Lower lobe of right lung (tissue), 2 donors: ENCODE data around the gene OCA2. TPM values are rescaled to one million over a fixed set of nuclear protein-coding genes. Genes with fewer than 3 reads are reported as not detected.

Source experiments
- ATAC-seq, 2 donors: fragments of 200-7000 bp; cut with Tn5 transposase; one replicate each; pipeline ENCODE4 v1.9.1; 2020 to 2022; ENCODE audit warnings: mild to moderate bottlenecking in 2 of 2, moderate library complexity in 2 of 2
- DNase-seq: peaks from one replicate; pipeline ENCODE4 v3.0.0-alpha.2; 2020
- H3K27ac ChIP-seq: fragments of 200-600 bp; one replicate; pipeline ENCODE4 v1.8.0; 2022
- H3K27me3 ChIP-seq: fragments of 200-600 bp; one replicate; pipeline ENCODE4 v1.8.0; 2022; ENCODE audit warnings: low read depth
- H3K36me3 ChIP-seq: fragments of 200-600 bp; one replicate; pipeline ENCODE4 v1.8.0; 2022; ENCODE audit warnings: mild to moderate bottlenecking
- H3K4me1 ChIP-seq: fragments of 200-600 bp; one replicate; pipeline ENCODE4 v1.8.0; 2022
- H3K4me3 ChIP-seq: fragments of 200-600 bp; one replicate; pipeline ENCODE4 v1.8.0; 2022; ENCODE audit warnings: mild to moderate bottlenecking
- H3K9me3 ChIP-seq: fragments of 200-600 bp; one replicate; pipeline ENCODE4 v1.8.0; 2022
- intact Hi-C: fragments of 100-400 bp; cut with DNase I; formaldehyde crosslinking; loops from one replicate; pipeline ENCODE4 v1.11.0; 2022
- total RNA-seq: library from RNA; stranded (reverse); fragmentation: NEBNext Ultra II Directional; extraction: Animal tissue kit (Norgen Biotek cat#: 25700); gene quantifications from one replicate; pipeline ENCODE4 v1.2.1, GENCODE V29; 2021
- TF ChIP-seq, protein P1 (sequence below): fragments of 200-600 bp; IDR thresholded peaks from one replicate; pipeline ENCODE4 v1.8.0; 2022; ENCODE audit warnings: antibody characterized with exemption, mild to moderate bottlenecking
- donor health status: DM: no; HTN: yes; CAD: no; lungs with severe emphysema.

The OCA2 gene
- total RNA-seq, 1 donor from 2014 or later, result 1.2 TPM

DNA sequence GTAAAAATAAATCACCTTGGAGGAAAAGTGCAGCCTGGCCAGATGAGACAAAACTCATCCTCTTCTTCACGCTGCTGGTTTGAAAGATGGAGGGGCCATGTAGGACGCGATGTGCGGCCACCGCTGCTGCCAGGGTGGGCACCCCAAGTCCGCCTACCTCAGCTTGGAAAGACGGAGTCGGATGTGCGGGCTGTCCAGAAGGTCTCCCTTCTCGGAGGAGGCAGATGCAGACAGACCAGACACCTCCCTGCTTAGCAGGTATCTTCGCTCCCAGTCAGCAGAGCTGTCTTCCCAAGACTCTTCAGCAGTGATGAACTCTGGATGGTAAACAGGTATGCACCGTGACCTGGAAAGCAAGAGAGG is 71.4 kb downstream of the OCA2 start:
- no peaks in the 10 kb centered on the region for H3K4me1 ChIP-seq
- no peak overlapping the region for H3K4me3 ChIP-seq
- no peak overlapping the region for H3K27ac ChIP-seq
- no peaks in the 10 kb centered on the region for H3K36me3 ChIP-seq
- no peaks in the 10 kb centered on the region for H3K9me3 ChIP-seq
- intact Hi-C loops, result no loop called here
- H3K27me3 ChIP-seq, result no peaks in the 10 kb centered on the region
- TF ChIP-seq, protein P1, sequence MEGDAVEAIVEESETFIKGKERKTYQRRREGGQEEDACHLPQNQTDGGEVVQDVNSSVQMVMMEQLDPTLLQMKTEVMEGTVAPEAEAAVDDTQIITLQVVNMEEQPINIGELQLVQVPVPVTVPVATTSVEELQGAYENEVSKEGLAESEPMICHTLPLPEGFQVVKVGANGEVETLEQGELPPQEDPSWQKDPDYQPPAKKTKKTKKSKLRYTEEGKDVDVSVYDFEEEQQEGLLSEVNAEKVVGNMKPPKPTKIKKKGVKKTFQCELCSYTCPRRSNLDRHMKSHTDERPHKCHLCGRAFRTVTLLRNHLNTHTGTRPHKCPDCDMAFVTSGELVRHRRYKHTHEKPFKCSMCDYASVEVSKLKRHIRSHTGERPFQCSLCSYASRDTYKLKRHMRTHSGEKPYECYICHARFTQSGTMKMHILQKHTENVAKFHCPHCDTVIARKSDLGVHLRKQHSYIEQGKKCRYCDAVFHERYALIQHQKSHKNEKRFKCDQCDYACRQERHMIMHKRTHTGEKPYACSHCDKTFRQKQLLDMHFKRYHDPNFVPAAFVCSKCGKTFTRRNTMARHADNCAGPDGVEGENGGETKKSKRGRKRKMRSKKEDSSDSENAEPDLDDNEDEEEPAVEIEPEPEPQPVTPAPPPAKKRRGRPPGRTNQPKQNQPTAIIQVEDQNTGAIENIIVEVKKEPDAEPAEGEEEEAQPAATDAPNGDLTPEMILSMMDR, result no peak
- no peak for DNase-seq
- no peak for ATAC-seq

DNA sequence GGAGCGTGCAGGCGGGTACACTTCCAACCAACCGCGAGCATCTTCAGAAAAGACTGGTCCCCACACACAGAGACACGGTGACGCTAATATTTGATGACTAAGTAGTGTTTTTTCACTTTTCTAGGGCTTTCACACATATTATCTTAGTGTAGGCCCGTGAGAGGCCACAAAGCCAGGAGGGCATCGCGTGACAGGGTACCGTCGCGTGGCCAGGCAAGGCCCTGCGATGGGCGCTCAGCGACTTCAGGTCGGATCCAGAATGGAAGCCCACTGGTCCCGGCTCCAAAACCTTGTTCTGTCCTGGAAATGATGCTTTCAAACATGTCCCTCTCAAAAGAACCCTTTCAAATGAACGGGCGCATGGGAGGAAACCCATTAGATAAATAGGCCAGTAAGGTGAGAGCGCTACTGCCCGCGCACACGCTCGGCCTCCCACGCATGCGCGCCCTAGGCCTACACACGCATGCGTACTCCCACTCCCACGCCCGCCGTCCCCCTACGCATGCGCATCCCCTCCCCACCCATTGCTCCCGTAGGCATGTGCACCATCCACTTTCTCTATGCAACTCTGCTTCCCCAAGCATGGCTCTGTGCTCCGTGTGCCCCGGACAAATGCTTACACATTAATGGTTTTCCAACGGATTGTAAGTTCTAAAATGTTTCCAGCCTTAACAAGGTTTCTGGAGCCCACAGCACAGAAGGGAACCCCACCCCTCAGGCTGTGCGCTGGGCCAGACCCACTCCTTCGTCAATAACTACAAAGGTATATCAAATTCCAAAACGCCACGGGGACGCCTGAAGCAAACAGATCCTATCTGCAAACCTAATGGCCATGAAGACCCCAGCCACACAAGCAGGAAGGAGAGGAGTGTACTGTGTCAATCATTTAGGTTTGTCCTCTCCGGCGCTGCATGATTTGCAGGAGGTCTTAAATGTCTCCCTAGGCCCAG is 72.1 kb downstream of the OCA2 start:
- H3K4me1 ChIP-seq, result no peaks in the 10 kb centered on the region
- no peak for DNase-seq
- H3K27ac ChIP-seq, result no peak overlapping the region
- no peaks in the 10 kb centered on the region for H3K36me3 ChIP-seq
- no peaks in the 10 kb centered on the region for H3K9me3 ChIP-seq
- intact Hi-C loops, result no loop called here
- no peak for ATAC-seq
- H3K4me3 ChIP-seq, result no peak overlapping the region
- H3K27me3 ChIP-seq, result no peaks in the 10 kb centered on the region
- TF ChIP-seq, protein P1, result no peak

DNA sequence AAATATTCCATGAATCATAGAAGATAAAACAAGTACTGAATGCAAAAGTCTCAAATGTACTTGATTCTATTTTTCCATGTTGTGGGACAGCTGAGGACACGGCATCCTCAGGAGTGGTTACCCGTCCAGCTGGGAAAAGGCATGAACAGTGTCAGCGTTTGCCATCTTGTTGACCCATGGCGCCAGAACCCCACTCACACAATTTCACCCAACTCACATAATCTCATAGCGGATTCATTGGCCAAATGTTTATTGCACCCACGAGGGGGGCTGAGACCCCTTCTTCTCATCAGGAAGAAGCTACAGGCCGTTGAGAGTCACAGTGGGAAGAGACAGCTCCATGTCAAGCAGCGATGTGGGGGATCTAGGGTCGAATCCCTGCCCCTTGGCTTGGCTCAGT is 72.9 kb downstream of the OCA2 start:
- DNase-seq (no peak), ATAC-seq (no peak)
- Histone ChIP-seq H3K36me3 (no peaks in the 10 kb centered on the region), H3K4me1 (no peaks in the 10 kb centered on the region), H3K27ac (no peak overlapping the region), H3K9me3 (no peaks in the 10 kb centered on the region), H3K27me3 (no peaks in the 10 kb centered on the region), H3K4me3 (no peak overlapping the region)
- TF ChIP-seq, protein P1, result no peak
- intact Hi-C loops, result no loop called here

DNA sequence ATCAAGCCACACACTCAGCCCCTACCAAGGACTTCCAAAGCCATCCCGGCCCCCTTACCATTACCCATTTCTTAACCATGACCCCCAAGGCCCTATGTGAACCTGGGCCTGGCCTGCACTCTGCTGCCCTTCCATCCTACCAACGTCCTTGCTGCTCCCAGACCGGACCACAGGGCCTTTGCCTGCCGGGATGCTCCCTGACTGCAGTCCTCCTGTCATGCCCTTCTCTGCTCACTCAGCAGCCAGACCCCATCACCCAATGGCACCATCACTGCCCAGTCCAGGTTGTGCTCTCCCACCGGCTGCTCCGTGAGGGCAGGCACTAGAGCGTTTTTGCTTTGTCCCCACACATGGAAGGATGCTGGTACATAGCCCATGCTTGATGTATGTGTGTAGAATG is 73.7 kb downstream of the OCA2 start:
- Histone ChIP-seq H3K4me3 (no peak overlapping the region), H3K27ac (no peak overlapping the region), H3K27me3 (no peaks in the 10 kb centered on the region), H3K9me3 (no peaks in the 10 kb centered on the region), H3K4me1 (no peaks in the 10 kb centered on the region), H3K36me3 (no peaks in the 10 kb centered on the region)
- no peak for ATAC-seq
- no peak for DNase-seq
- intact Hi-C loops, result no loop called here
- TF ChIP-seq, protein P1, result no peak

DNA sequence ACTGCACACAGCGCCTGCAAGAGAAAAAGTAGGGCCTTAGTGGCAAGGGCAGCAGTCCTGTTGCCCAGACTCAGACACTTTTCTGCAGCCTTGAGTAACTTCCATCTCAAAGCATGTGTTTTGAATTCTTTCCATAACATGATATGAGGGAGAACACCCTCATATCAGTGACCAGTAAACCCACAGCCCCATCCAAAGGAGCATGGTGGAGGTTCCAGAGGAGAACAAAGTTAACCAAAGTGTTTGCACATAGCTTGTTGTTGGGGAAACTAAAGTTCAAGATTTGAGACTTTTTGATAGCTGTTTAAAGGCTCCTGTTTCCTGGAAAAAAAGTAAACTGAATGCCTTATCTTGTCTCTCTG is 74.2 kb downstream of the OCA2 start:
- no peaks in the 10 kb centered on the region for H3K4me1 ChIP-seq
- intact Hi-C loops, result no loop called here
- TF ChIP-seq, protein P1, result no peak
- H3K27me3 ChIP-seq, result no peaks in the 10 kb centered on the region
- H3K4me3 ChIP-seq, result no peak overlapping the region
- no peaks in the 10 kb centered on the region for H3K9me3 ChIP-seq
- ATAC-seq, result no peak
- no peak overlapping the region for H3K27ac ChIP-seq
- H3K36me3 ChIP-seq, result no peaks in the 10 kb centered on the region
- no peak for DNase-seq
